H1 (cell line): ENCODE results near the gene XDH. TPM values are rescaled to one million over a fixed set of nuclear protein-coding genes. Genes with fewer than 3 reads are reported as not detected.

Experiments
- CTCF ChIA-PET: fragments of 300-600 bp; sonication (Branson Sonifier 250); formaldehyde crosslinking; loops from one replicate; lab custom pipeline; 2021; ENCODE audit not compliant: partially characterized antibody; lab: Charles Lee
- POLR2A ChIA-PET: fragments of 300-600 bp; sonication (Branson Sonifier 250); formaldehyde crosslinking; loops from one replicate; lab custom pipeline; 2021; ENCODE audit warnings: inconsistent platforms; ENCODE audit not compliant: partially characterized antibody; lab: Charles Lee
- DNase-seq, 2 experiments: peaks; one replicate each; pipeline versions ENCODE4 v3.0.0 to v3.0.0-alpha.2; 2010 to 2022; ENCODE audit warnings: low spot score in 2 of 2, low read depth in 1 of 2, mixed read lengths in 1 of 2
- FAIRE-seq: peaks from 2 replicates; lab custom pipeline; 2011; peaks lifted over from hg19 to GRCh38; lab: Jason Lieb, UNC
- H2AFZ ChIP-seq: 2 replicates; pipeline ENCODE4 v1.8.1; 2012; ENCODE audit warnings: low read length, inconsistent platforms
- H2AK5ac ChIP-seq: 2 replicates; pipeline ENCODE4 v1.6.1; 2013; ENCODE audit warnings: low read depth, low read length
- H2BK120ac ChIP-seq: replicated peaks from 2 replicates; pipeline ENCODE3; 2013; ENCODE audit warnings: low read depth, low read length, inconsistent platforms
- H2BK12ac ChIP-seq: 2 replicates; pipeline ENCODE4 v1.6.1; 2013; ENCODE audit warnings: low read depth, low read length
- H2BK15ac ChIP-seq: 2 replicates; pipeline ENCODE4 v1.6.1; 2013; ENCODE audit warnings: low read length
- H2BK20ac ChIP-seq: 2 replicates; pipeline ENCODE4 v1.6.1; 2013; ENCODE audit warnings: low read length
- H2BK5ac ChIP-seq: 2 replicates; pipeline ENCODE4 v1.6.1; 2013; ENCODE audit warnings: low read depth, low read length
- H3K14ac ChIP-seq: 2 replicates; pipeline ENCODE4 v1.6.1; 2013; ENCODE audit warnings: inconsistent platforms; ENCODE audit not compliant: insufficient read length
- H3K18ac ChIP-seq: 2 replicates; pipeline ENCODE4 v1.6.1; 2013; ENCODE audit warnings: low read length; ENCODE audit errors: extremely low read depth
- H3K23ac ChIP-seq: 2 replicates; pipeline ENCODE4 v1.6.1; 2013; ENCODE audit warnings: inconsistent platforms; ENCODE audit not compliant: insufficient read length
- H3K23me2 ChIP-seq: 2 replicates; pipeline ENCODE4 v1.6.1; 2013; ENCODE audit warnings: low read depth, low read length
- H3K27ac ChIP-seq: 2 replicates; pipeline ENCODE4 v1.6.1; 2011; ENCODE audit warnings: low read depth, low read length, inconsistent platforms
- H3K27me3 ChIP-seq, 4 experiments: replicated peaks in 1 of 4; 1 replicate in 1 of 4; 2 replicates in 3 of 4; pipeline versions ENCODE4 v1.6.1 to v1.8.1; 2011 to 2013; ENCODE audit warnings: low read length in 3 of 4, mild to moderate bottlenecking in 3 of 4, inconsistent platforms in 2 of 4, mixed read lengths in 2 of 4, moderate library complexity in 1 of 4; ENCODE audit not compliant: control insufficient read depth in 3 of 4, insufficient read depth in 3 of 4; ENCODE audit errors: extremely low read depth in 1 of 4
- H3K36me3 ChIP-seq, 4 experiments: 2 replicates each; pipeline versions ENCODE4 v1.6.1 to v1.8.1; 2011 to 2013; ENCODE audit warnings: mild to moderate bottlenecking in 4 of 4, low read length in 3 of 4, moderate library complexity in 2 of 4, control low read depth in 1 of 4, inconsistent platforms in 1 of 4; ENCODE audit not compliant: insufficient read depth in 4 of 4, control insufficient read depth in 2 of 4
- H3K4ac ChIP-seq: replicated peaks from 2 replicates; pipeline ENCODE3; 2013; ENCODE audit warnings: low read length, low read depth, mixed read lengths, inconsistent platforms; ENCODE audit not compliant: insufficient read length
- H3K4me1 ChIP-seq, 4 experiments: replicated peaks in 1 of 4; 1 replicate in 1 of 4; 2 replicates in 3 of 4; pipeline versions ENCODE4 v1.6.1 to v1.8.1; 2011 to 2013; ENCODE audit warnings: low read length in 3 of 4, inconsistent platforms in 2 of 4, mixed read lengths in 1 of 4; ENCODE audit not compliant: insufficient read depth in 4 of 4, control insufficient read depth in 3 of 4
- H3K4me2 ChIP-seq, 2 experiments: 2 replicates each; pipeline versions ENCODE4 v1.6.1 to v1.8.1; 2011 to 2013; ENCODE audit warnings: low read depth in 2 of 2, low read length in 2 of 2, control low read depth in 1 of 2, inconsistent platforms in 1 of 2, mild to moderate bottlenecking in 1 of 2; ENCODE audit not compliant: insufficient read depth in 1 of 2
- H3K4me3 ChIP-seq, 4 experiments: fragments of 200-600, 300-600 bp in 1 of 4; sonication (generic), shearing (Covaris generic), sonication (Bioruptor Twin) in 1 of 4; 2 replicates each; pipeline versions ENCODE4 v1.5.1 to v1.8.1; 2011 to 2016; ENCODE audit warnings: low read length in 4 of 4, low read depth in 3 of 4, control low read depth in 2 of 4, inconsistent platforms in 2 of 4, mild to moderate bottlenecking in 2 of 4, mixed read lengths in 1 of 4, moderate library complexity in 1 of 4; ENCODE audit not compliant: insufficient read depth in 2 of 4; ENCODE audit errors: extremely low read depth in 1 of 4
- H3K56ac ChIP-seq: replicated peaks from 2 replicates; pipeline ENCODE3; 2013; ENCODE audit warnings: low read depth, mild to moderate bottlenecking, mixed read lengths, low read length, inconsistent platforms; ENCODE audit not compliant: insufficient read length
- H3K79me1 ChIP-seq: 2 replicates; pipeline ENCODE4 v1.6.1; 2013; ENCODE audit warnings: low read depth, low read length, control low read depth
- H3K79me2 ChIP-seq, 2 experiments: 2 replicates each; pipeline versions ENCODE4 v1.6.1 to v1.8.1; 2012 to 2013; ENCODE audit warnings: low read length in 2 of 2, mild to moderate bottlenecking in 2 of 2, inconsistent platforms in 1 of 2; ENCODE audit not compliant: insufficient read depth in 2 of 2, control insufficient read depth in 1 of 2
- H3K9ac ChIP-seq, 4 experiments: replicated peaks in 1 of 4; 1 replicate in 1 of 4; 2 replicates in 3 of 4; pipeline versions ENCODE4 v1.6.1 to v1.8.1; 2011 to 2013; ENCODE audit warnings: low read depth in 3 of 4, low read length in 3 of 4, control low read depth in 2 of 4, mild to moderate bottlenecking in 2 of 4, moderate library complexity in 2 of 4, inconsistent platforms in 1 of 4; ENCODE audit errors: extremely low read depth in 1 of 4
- H3K9me3 ChIP-seq, 2 experiments: 2 replicates each; pipeline versions ENCODE4 v1.6.1 to v1.8.1; 2012 to 2013; ENCODE audit warnings: mild to moderate bottlenecking in 2 of 2, moderate library complexity in 2 of 2, control low read depth in 1 of 2, inconsistent platforms in 1 of 2, low read depth in 1 of 2, low read length in 1 of 2, mixed read lengths in 1 of 2; ENCODE audit not compliant: insufficient read depth in 2 of 2
- H4K20me1 ChIP-seq, 2 experiments: replicated peaks in 1 of 2; 2 replicates each; pipeline versions ENCODE3 to v1.8.1; 2011 to 2013; ENCODE audit warnings: inconsistent platforms in 2 of 2, low read length in 2 of 2, mild to moderate bottlenecking in 1 of 2; ENCODE audit not compliant: insufficient read depth in 2 of 2, control insufficient read depth in 1 of 2
- H4K5ac ChIP-seq: 2 replicates; pipeline ENCODE4 v1.6.1; 2013; ENCODE audit warnings: low read length, low read depth, mixed read lengths, inconsistent platforms; ENCODE audit not compliant: insufficient read length
- H4K8ac ChIP-seq: 2 replicates; pipeline ENCODE4 v1.8.0; 2013; ENCODE audit warnings: mild to moderate bottlenecking, moderate library complexity, low read length, inconsistent platforms; ENCODE audit not compliant: insufficient read depth; ENCODE audit errors: extremely low read depth
- H4K91ac ChIP-seq: replicated peaks from 2 replicates; pipeline ENCODE3; 2013; ENCODE audit warnings: low read length, mixed read lengths, inconsistent platforms; ENCODE audit not compliant: insufficient read length
- CREB1 ChIP-seq: IDR thresholded peaks from 2 replicates; pipeline ENCODE4 v1.6.1; 2012; ENCODE audit warnings: inconsistent platforms
- RFX5 ChIP-seq: IDR thresholded peaks from 2 replicates; pipeline ENCODE4 v1.6.1; 2011; ENCODE audit warnings: low read depth, low read length, improper control_type of control experiment, borderline replicate concordance
- SIN3A ChIP-seq, 2 experiments: IDR thresholded peaks in 1 of 2; conservative IDR thresholded peaks in 1 of 2; 2 replicates each; pipeline ENCODE4 v1.6.1; 2011 to 2012; ENCODE audit warnings: low read length in 2 of 2, improper control_type of control experiment in 1 of 2, low read depth in 1 of 2, mild to moderate bottlenecking in 1 of 2
- TAF1 ChIP-seq: IDR thresholded peaks from 2 replicates; pipeline ENCODE4 v1.6.1; 2011; ENCODE audit warnings: mild to moderate bottlenecking, low read depth, low read length
- WGBS, 2 experiments: shearing (Covaris generic) in 1 of 2; methylation state at CpG; one replicate each; pipeline versions ENCODE4 v1.1.6 to v1.1.7; 2013 to 2015; ENCODE audit warnings: low lambda C conversion rate in 2 of 2, mixed read lengths in 2 of 2, inconsistent platforms in 1 of 2, low coverage in 1 of 2, missing lambda C conversion rate in 1 of 2; ENCODE audit not compliant: insufficient replicate concordance in 2 of 2, insufficient coverage in 1 of 2, insufficient read length in 1 of 2; ENCODE audit errors: extremely low coverage in 1 of 2, missing lambda C conversion rate in 1 of 2; 5-methylcytosine and 5-hydroxymethylcytosine counted together
- polyA plus RNA-seq, 7 experiments: library from polyadenylated mRNA; depleted of rRNA in 3 of 7; stranded (reverse) in 5 of 7; unstranded in 2 of 7; fragments of >200 nt in 5 of 7; fragments of 200-250 nt in 2 of 7; gene quantifications; 1 replicate in 5 of 7; 2 replicates in 1 of 7; 4 replicates in 1 of 7; pipeline versions ENCODE4 v1.2.1 to v1.2.3, GENCODE V29; 2011 to 2013; ENCODE audit warnings: missing spikeins in 2 of 7, mixed read lengths in 2 of 7
- total RNA-seq: library from RNA; stranded (reverse); fragmentation: NEBNext Ultra II Directional; extraction: Animal tissue kit (Norgen Biotek cat#: 25700); gene quantifications from 2 replicates; pipeline ENCODE4 v1.2.1, GENCODE V29; 2021

The XDH gene
- total and polyA plus RNA-seq, 2 of the 8 experiments (the other 6 are each of a cell fraction or from before 2014, with no cell fraction given), result 0.68 to 1.2 TPM

DNA sequence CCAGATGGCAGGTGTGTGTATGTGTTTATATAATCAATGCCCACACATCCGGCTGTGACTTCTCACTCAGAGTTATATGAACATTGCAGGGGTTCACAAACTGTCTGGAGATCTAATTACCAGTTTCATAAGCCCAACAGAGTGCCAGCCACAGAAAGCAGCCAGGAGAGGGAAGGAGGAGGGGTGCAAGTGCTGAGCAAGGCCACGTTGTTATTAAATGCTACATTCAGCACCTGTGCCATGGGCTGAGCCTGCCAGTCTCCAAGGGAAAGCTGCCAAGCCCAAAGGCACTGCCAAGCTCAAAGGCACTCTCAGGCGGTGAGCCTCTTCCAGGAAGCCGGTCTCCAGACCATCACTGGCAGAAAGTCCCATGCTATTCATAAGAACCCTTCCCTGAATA lies 17.4 kb downstream of the XDH start:
- Histone ChIP-seq H3K56ac (no peak overlapping the region), H2BK120ac (no peak overlapping the region), H3K27me3 (no peaks in the 10 kb centered on the region), H3K4me2 (no peak overlapping the region), H4K91ac (no peak overlapping the region), H4K8ac (no peak overlapping the region), H4K20me1 (no peaks in the 10 kb centered on the region), H3K79me1 (no peaks in the 10 kb centered on the region), H3K14ac (no peak overlapping the region), H2BK5ac (no peak overlapping the region), H2AK5ac (no peak overlapping the region), H3K9me3 (peaks cover 12 to 19% of the 10 kb centered on the region in 2 experiments; a peak in 3 of 4 replicates), H4K5ac (no peak overlapping the region), H2BK12ac (no peak overlapping the region), H3K36me3 (no peaks in the 10 kb centered on the region), H3K23ac (no peak overlapping the region), H3K4me3 (no peak overlapping the region), H3K79me2 (no peaks in the 10 kb centered on the region), H2AFZ (no peak overlapping the region), H3K4ac (no peak overlapping the region), H3K23me2 (no peaks in the 10 kb centered on the region), H2BK20ac (no peak overlapping the region), H2BK15ac (no peak overlapping the region), H3K27ac (no peak overlapping the region), H3K18ac (no peak overlapping the region), H3K4me1 (peaks cover 0 to 8% (median 0%) of the 10 kb centered on the region in 4 experiments; a peak in 1 of 7 replicates), H3K9ac (no peak overlapping the region)
- 82% methylated on average over 4 of the region's 4 CpGs; no CpG with 5 or more reads in 1 of the 2 experiments for WGBS, 2 experiments
- ChIA-PET POLR2A (no interaction called here), CTCF (no interaction called here)
- FAIRE-seq (no peak), DNase-seq (no peak)
- TF ChIP-seq SIN3A (conservative IDR thresholded peaks at IDR 0.05 in 1 of 2, IDR thresholded peaks at IDR 0.05 in 1 of 2; ENCODE audit: low read depth in 1 of 2, low read length in 2 of 2) (no peak), RFX5 (no peak), TAF1 (no peak), CREB1 (no peak)
